ENCODE data around the gene PCDH8.
"Not testable (repeated sequence)": the region's sequence is repeated elsewhere in the genome, so short reads cannot be mapped to it uniquely, and the experiment has no call there.

The PCDH8 gene

DNA sequence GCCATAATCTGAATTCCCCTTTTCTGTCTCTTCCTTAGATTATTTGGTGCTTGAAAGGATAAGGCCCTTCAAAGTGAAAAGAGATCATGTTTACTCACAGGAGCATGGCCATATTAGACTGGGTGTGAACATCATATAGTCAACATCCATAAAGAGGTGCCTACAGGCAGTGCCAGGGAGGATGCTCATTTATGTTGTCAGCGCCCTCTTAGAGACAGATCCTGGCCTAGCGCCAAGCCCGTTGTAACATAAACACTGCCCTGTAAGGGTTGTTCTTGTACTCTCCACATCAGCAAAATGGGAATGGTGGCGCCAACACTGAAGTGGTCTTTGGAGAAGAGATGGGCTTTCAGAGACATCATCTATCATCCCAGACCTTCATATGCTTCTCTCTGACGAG is 16.1 kb downstream of the PCDH8 start:
- H3K9me3 ChIP-seq, result no peaks in the 10 kb centered on the region
- H3K36me3 ChIP-seq, result no peaks in the 10 kb centered on the region
- H3K27ac ChIP-seq, result no peak overlapping the region
- no peak overlapping the region for H3K4me3 ChIP-seq (ENCODE audit: low read depth in 1 of 2, low read length in 1 of 2)
- H3K4me1 ChIP-seq (ENCODE audit: control insufficient read depth in 1 of 2, insufficient read depth in 1 of 2, low read depth in 1 of 2, low read length in 1 of 2), result peaks cover 9 to 12% of the 10 kb centered on the region in 2 experiments
- no peak for TF ChIP-seq CTCF (IDR thresholded peaks at IDR 0.05)
- H3K27me3 ChIP-seq, result peaks cover 52% of the 10 kb centered on the region

- Histone ChIP-seq H3K4me1 (ENCODE audit: control insufficient read depth in 1 of 2, insufficient read depth in 1 of 2, low read depth in 1 of 2, low read length in 1 of 2) (peaks cover 9 to 12% of the 10 kb centered on the region in 2 experiments), H3K36me3 (no peaks in the 10 kb centered on the region), H3K27me3 (peaks cover 42% of the 10 kb centered on the region), H3K27ac (no peak overlapping the region), H3K9me3 (no peaks in the 10 kb centered on the region), H3K4me3 (ENCODE audit: low read depth in 1 of 2, low read length in 1 of 2) (no peak overlapping the region)
- TF ChIP-seq CTCF (IDR thresholded peaks at IDR 0.05), result no peak
Measured at GRCh38 chr13:52830946-52831345, 17.5 kb downstream of the PCDH8 start.

DNA sequence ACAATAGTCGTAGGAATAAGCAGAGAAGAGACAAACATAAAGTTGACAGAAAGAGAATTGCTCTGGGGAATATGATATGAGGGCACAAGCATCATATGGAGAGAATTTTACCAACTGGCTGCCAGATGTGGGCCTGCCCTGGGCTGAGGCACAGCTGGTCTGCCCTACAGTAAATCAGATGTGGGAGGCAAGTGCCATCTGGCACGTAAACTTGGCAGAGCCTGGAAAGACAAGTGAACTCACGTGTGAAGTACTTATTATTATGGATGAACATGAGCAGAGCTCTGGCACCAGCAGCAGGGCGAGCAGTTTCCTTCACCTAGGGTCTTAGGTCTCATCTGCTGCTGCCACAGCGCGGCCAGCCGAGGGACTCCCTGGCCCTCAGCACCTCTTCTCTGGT is 20.6 kb downstream of the PCDH8 start:
- Histone ChIP-seq H3K4me3 (ENCODE audit: low read depth in 1 of 2, low read length in 1 of 2) (no peak overlapping the region), H3K27ac (peak overlapping the region; percentile 44), H3K36me3 (no peaks in the 10 kb centered on the region), H3K4me1 (ENCODE audit: control insufficient read depth in 1 of 2, insufficient read depth in 1 of 2, low read depth in 1 of 2, low read length in 1 of 2) (peaks cover 9 to 12% of the 10 kb centered on the region in 2 experiments), H3K27me3 (peaks cover 11% of the 10 kb centered on the region), H3K9me3 (no peaks in the 10 kb centered on the region)
- TF ChIP-seq CTCF (IDR thresholded peaks at IDR 0.05), result no peak

- H3K36me3 ChIP-seq; H3K4me3 ChIP-seq (ENCODE audit: low read depth in 1 of 2, low read length in 1 of 2); H3K27ac ChIP-seq; H3K9me3 ChIP-seq; H3K27me3 ChIP-seq; H3K4me1 ChIP-seq (ENCODE audit: control insufficient read depth in 1 of 2, insufficient read depth in 1 of 2, low read depth in 1 of 2, low read length in 1 of 2): not testable (repeated sequence)
Measured at GRCh38 chr13:52817886-52818285, 30.6 kb downstream of the PCDH8 start.

- H3K27me3 ChIP-seq, result no peaks in the 10 kb centered on the region
- no peaks in the 10 kb centered on the region for H3K9me3 ChIP-seq
- TF ChIP-seq CTCF (IDR thresholded peaks at IDR 0.05), result no peak
- H3K36me3 ChIP-seq, result no peaks in the 10 kb centered on the region
- H3K4me3 ChIP-seq (ENCODE audit: low read depth in 1 of 2, low read length in 1 of 2), result no peak overlapping the region
- H3K4me1 ChIP-seq (ENCODE audit: control insufficient read depth in 1 of 2, insufficient read depth in 1 of 2, low read depth in 1 of 2, low read length in 1 of 2), result peaks cover 4% of the 10 kb centered on the region in 2 experiments
- no peak overlapping the region for H3K27ac ChIP-seq
Measured at GRCh38 chr13:52815330-52815729, 33.1 kb downstream of the PCDH8 start.

GRCh38 chr13:52812941-52813340 is 35.5 kb downstream of the PCDH8 start:
- no peaks in the 10 kb centered on the region for H3K9me3 ChIP-seq
- no peak overlapping the region for H3K4me3 ChIP-seq (ENCODE audit: low read depth in 1 of 2, low read length in 1 of 2)
- H3K36me3 ChIP-seq, result no peaks in the 10 kb centered on the region
- no peak for TF ChIP-seq CTCF (IDR thresholded peaks at IDR 0.05)
- H3K27ac ChIP-seq, result no peak overlapping the region
- no peaks in the 10 kb centered on the region for H3K27me3 ChIP-seq
- H3K4me1 ChIP-seq (ENCODE audit: control insufficient read depth in 1 of 2, insufficient read depth in 1 of 2, low read depth in 1 of 2, low read length in 1 of 2), result peaks cover 10 to 12% of the 10 kb centered on the region in 2 experiments
